Endothelial cell of umbilical vein (primary cell): ENCODE results near the gene TTC3. TPM values are rescaled to one million over a fixed set of nuclear protein-coding genes. Genes with fewer than 3 reads are reported as not detected.

Experiments used
- BruUV-seq: library from RNA; stranded (reverse); fragments of 400-500 nt; replicated peaks from 2 replicates; lab custom pipeline; 2021; lab: Mats Ljungman, UMichigan
- CTCF ChIA-PET: fragments of 300-600, 350-600 bp; sonication (Branson Sonifier 250); formaldehyde crosslinking; loops from one replicate; lab custom pipeline; 2021; ENCODE audit warnings: antibody characterized with exemption, inconsistent platforms; lab: Charles Lee
- POLR2A ChIA-PET: fragments of 300-600, 350-600 bp; sonication (Branson Sonifier 250); formaldehyde crosslinking; loops from one replicate; lab custom pipeline; 2021; ENCODE audit warnings: antibody characterized with exemption, inconsistent platforms; lab: Charles Lee
- DNase-seq: peaks from one replicate; pipeline ENCODE4 v3.0.0-alpha.2; 2011; ENCODE audit warnings: low read depth, low spot score
- FAIRE-seq: peaks from 2 replicates; lab custom pipeline; 2011; peaks lifted over from hg19 to GRCh38; lab: Jason Lieb, UNC
- H2AFZ ChIP-seq: 2 replicates; pipeline ENCODE4 v1.6.0; 2012; ENCODE audit warnings: low read depth, low read length, control low read depth, inconsistent platforms
- H3K27ac ChIP-seq: 2 replicates; pipeline ENCODE4 v1.5.1; 2011; ENCODE audit warnings: low read depth, mild to moderate bottlenecking, control low read depth, low read length, moderate library complexity; ENCODE audit not compliant: insufficient read depth
- H3K27me3 ChIP-seq, 2 experiments: 2 replicates each; pipeline versions ENCODE4 v1.6.0 to v1.6.1; 2011; ENCODE audit warnings: low read length in 2 of 2, mixed read lengths in 1 of 2; ENCODE audit not compliant: control insufficient read depth in 2 of 2, insufficient read depth in 2 of 2
- H3K36me3 ChIP-seq, 2 experiments: 2 replicates in 1 of 2; 3 replicates in 1 of 2; pipeline ENCODE4 v1.5.1; 2011; ENCODE audit warnings: low read length in 2 of 2, mild to moderate bottlenecking in 1 of 2, moderate library complexity in 1 of 2; ENCODE audit not compliant: control insufficient read depth in 2 of 2, insufficient read depth in 2 of 2; ENCODE audit errors: extremely low read depth in 1 of 2
- H3K4me1 ChIP-seq: 3 replicates; pipeline ENCODE4 v1.5.1; 2011; ENCODE audit warnings: mild to moderate bottlenecking, low read length; ENCODE audit not compliant: control insufficient read depth, insufficient read depth; ENCODE audit errors: extremely low read depth
- H3K4me2 ChIP-seq: 2 replicates; pipeline ENCODE4 v1.6.1; 2011; ENCODE audit warnings: low read length, control low read depth, mixed read lengths; ENCODE audit not compliant: insufficient read depth
- H3K4me3 ChIP-seq, 3 experiments: fragments of 200-600 bp in 1 of 3; sonication (generic), shearing (Covaris generic) in 1 of 3; replicated peaks in 1 of 3; 2 replicates each; pipeline ENCODE4 v1.5.1; 2011 to 2016; ENCODE audit warnings: control low read depth in 3 of 3, low read length in 3 of 3, mild to moderate bottlenecking in 2 of 3, inconsistent platforms in 1 of 3, low read depth in 1 of 3, moderate library complexity in 1 of 3; ENCODE audit not compliant: insufficient read depth in 1 of 3
- H3K79me2 ChIP-seq: 2 replicates; pipeline ENCODE4 v1.6.0; 2012; ENCODE audit warnings: low read length, inconsistent platforms; ENCODE audit not compliant: control insufficient read depth, insufficient read depth
- H3K9ac ChIP-seq: replicated peaks from 2 replicates; pipeline ENCODE3; 2011; ENCODE audit warnings: low read length, control low read depth; ENCODE audit not compliant: insufficient read depth; ENCODE audit errors: extremely low read depth
- H3K9me1 ChIP-seq: replicated peaks from 3 replicates; pipeline ENCODE4 v1.6.0; 2011; ENCODE audit warnings: mild to moderate bottlenecking, low read length; ENCODE audit not compliant: control insufficient read depth, insufficient read depth; ENCODE audit errors: extremely low read depth
- H3K9me3 ChIP-seq: replicated peaks from 2 replicates; pipeline ENCODE4 v1.5.1; 2012; ENCODE audit warnings: low read length, inconsistent platforms; ENCODE audit not compliant: control insufficient read depth, insufficient read depth
- H4K20me1 ChIP-seq: replicated peaks from 2 replicates; pipeline ENCODE3; 2011; ENCODE audit warnings: mild to moderate bottlenecking, low read length; ENCODE audit not compliant: control insufficient read depth, insufficient read depth; ENCODE audit errors: extremely low read depth
- CTCF ChIP-seq, 2 donors: IDR thresholded peaks; 1 replicate in 1 of 2; 2 replicates in 1 of 2; pipeline ENCODE4 v1.5.1; 2011; ENCODE audit warnings: low read length in 2 of 2, mild to moderate bottlenecking in 2 of 2, moderate library complexity in 2 of 2, control low read depth in 1 of 2, inconsistent platforms in 1 of 2, low read depth in 1 of 2; ENCODE audit not compliant: insufficient read depth in 1 of 2; ENCODE audit errors: extremely low read depth in 1 of 2
- EZH2 ChIP-seq: IDR thresholded peaks from 2 replicates; pipeline ENCODE4 v1.6.1; 2012; ENCODE audit warnings: borderline replicate concordance, low read depth, mild to moderate bottlenecking, moderate library complexity, low read length, inconsistent platforms; ENCODE audit not compliant: severe bottlenecking
- FOS ChIP-seq: IDR thresholded peaks from 2 replicates; pipeline ENCODE4 v1.6.1; 2011; ENCODE audit warnings: mild to moderate bottlenecking, low read length, moderate library complexity, borderline replicate concordance; ENCODE audit not compliant: insufficient read depth
- JUN ChIP-seq: IDR thresholded peaks from 2 replicates; pipeline ENCODE4 v1.6.1; 2011; ENCODE audit warnings: borderline replicate concordance, low read depth; ENCODE audit not compliant: insufficient read length, insufficient read depth
- MAX ChIP-seq: IDR thresholded peaks from 2 replicates; pipeline ENCODE4 v1.6.1; 2011; ENCODE audit not compliant: insufficient read depth, insufficient read length
- MYC ChIP-seq: IDR thresholded peaks from one replicate; pipeline ENCODE4 v1.6.1; 2011; ENCODE audit warnings: mild to moderate bottlenecking, low read depth, low read length
- POLR2AphosphoS5 ChIP-seq: IDR thresholded peaks from 2 replicates; pipeline ENCODE4 v1.6.1; 2012; ENCODE audit warnings: low read depth, mild to moderate bottlenecking, control low read depth, low read length, moderate library complexity; ENCODE audit not compliant: insufficient read depth
- dilution Hi-C: fragments of 300-500 bp; cut with MboI; formaldehyde crosslinking; loops from one replicate; pipeline ENCODE4 v1.15.0; 2019; ENCODE audit warnings: low sequenced_read_pairs; ENCODE audit not compliant: extremely low pct_ligation_motif_present
- intact Hi-C: fragments of 100-400 bp; cut with micrococcal nuclease; formaldehyde crosslinking; loops from one replicate; pipeline ENCODE4 v1.10.0; 2022
- polyA plus RNA-seq, 4 experiments: library from polyadenylated mRNA; depleted of rRNA in 3 of 4; stranded (reverse) in 3 of 4; unstranded in 1 of 4; fragments of >200 nt; gene quantifications; 2 replicates each; pipeline versions ENCODE4 v1.2.1 to v1.2.3, GENCODE V29; 2011 to 2012; ENCODE audit warnings: missing spikeins in 1 of 4
- total RNA-seq: library from RNA; stranded (reverse); gene quantifications from 2 replicates; pipeline ENCODE4 v1.2.3, GENCODE V29; 2021

Gene TTC3
- total and polyA plus RNA-seq, 2 donors (not counting 3 experiments of a cell fraction or from before 2014, with no cell fraction given): 26.2 to 113 TPM

GRCh38 chr21:37168666-37169065 is 95.6 kb downstream of the TTC3 start:
- H3K27me3 ChIP-seq: no peaks in the 10 kb centered on the region
- peaks cover 4 to 16% of the 10 kb centered on the region in 2 experiments for H3K36me3 ChIP-seq
- no peak overlapping the region for H3K9ac ChIP-seq
- intact Hi-C loops: loop anchor here (5.0 kb wide), 1 partner anchor 489 kb away; no protein-coding TSS in a partner anchor
- CTCF ChIA-PET: interaction anchor here (1.2 to 3.0 kb wide), 2 partner anchors 192 to 343 kb away, joined by 3 to 12 read pairs; no protein-coding TSS in a partner anchor
- POLR2A ChIA-PET: no interaction called here
- no peak overlapping the region for H3K27ac ChIP-seq
- no peaks in the 10 kb centered on the region for H3K9me1 ChIP-seq
- H3K9me3 ChIP-seq: no peaks in the 10 kb centered on the region
- FAIRE-seq (no peak), DNase-seq (no peak)
- H3K4me2 ChIP-seq: no peak overlapping the region
- TF ChIP-seq MAX (no peak), FOS (no peak), EZH2 (no peak), MYC (no peak), CTCF (IDR thresholded peaks at IDR 0.05; ENCODE audit: extremely low read depth in 1 of 2, insufficient read depth in 1 of 2, low read depth in 1 of 2, low read length in 2 of 2) (no peak), POLR2AphosphoS5 (no peak), JUN (no peak)
- H2AFZ ChIP-seq: no peak overlapping the region
- no peaks in the 10 kb centered on the region for H3K4me1 ChIP-seq
- no TSS peak for BruUV-seq
- no peaks in the 10 kb centered on the region for H4K20me1 ChIP-seq
- no peak overlapping the region for H3K4me3 ChIP-seq
- no peaks in the 10 kb centered on the region for H3K79me2 ChIP-seq
- dilution Hi-C loops: no loop called here
